Esophagus squamous epithelium (tissue), 4 donors: Measurements from ENCODE around the gene PCSK6.

ENCODE experiments used
- POLR2A ChIP-seq, 4 donors: fragments of 450-650 bp; IDR thresholded peaks; one replicate each; pipeline ENCODE4 v1.6.1; 2017; ENCODE audit warnings: antibody characterized with exemption in 4 of 4, mild to moderate bottlenecking in 4 of 4, moderate library complexity in 3 of 4
- TF ChIP-seq, protein P1 (sequence below), 6 experiments: fragments of 450-650 bp in 4 of 6; fragments of 200-600 bp in 2 of 6; sonication (generic) in 2 of 6; IDR thresholded peaks; one replicate each; pipeline ENCODE4 v1.5.1; 2016 to 2019; ENCODE audit warnings: antibody characterized with exemption in 6 of 6, mild to moderate bottlenecking in 4 of 6, moderate library complexity in 4 of 6

DNA sequence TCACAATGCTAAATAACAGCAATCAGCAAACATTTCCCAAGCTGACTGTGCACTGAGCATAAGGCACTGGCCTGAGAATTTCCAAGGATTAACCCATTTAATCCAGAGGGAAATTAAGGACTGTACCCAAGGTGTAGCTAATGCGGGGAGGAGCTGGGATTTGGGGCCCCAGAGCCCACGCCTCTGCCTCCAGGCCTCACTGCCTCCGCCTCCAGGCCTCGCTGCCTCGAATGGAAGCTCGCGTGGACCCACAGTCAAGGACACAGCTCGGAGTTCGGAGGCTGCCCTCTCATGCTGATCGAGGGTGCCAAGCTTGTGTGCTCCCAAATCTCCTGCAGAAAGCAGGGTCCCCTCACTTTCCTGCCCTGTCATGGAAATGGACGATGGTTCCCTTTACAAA lies 118.0 kb downstream of the PCSK6 start:
- TF ChIP-seq, protein P1, sequence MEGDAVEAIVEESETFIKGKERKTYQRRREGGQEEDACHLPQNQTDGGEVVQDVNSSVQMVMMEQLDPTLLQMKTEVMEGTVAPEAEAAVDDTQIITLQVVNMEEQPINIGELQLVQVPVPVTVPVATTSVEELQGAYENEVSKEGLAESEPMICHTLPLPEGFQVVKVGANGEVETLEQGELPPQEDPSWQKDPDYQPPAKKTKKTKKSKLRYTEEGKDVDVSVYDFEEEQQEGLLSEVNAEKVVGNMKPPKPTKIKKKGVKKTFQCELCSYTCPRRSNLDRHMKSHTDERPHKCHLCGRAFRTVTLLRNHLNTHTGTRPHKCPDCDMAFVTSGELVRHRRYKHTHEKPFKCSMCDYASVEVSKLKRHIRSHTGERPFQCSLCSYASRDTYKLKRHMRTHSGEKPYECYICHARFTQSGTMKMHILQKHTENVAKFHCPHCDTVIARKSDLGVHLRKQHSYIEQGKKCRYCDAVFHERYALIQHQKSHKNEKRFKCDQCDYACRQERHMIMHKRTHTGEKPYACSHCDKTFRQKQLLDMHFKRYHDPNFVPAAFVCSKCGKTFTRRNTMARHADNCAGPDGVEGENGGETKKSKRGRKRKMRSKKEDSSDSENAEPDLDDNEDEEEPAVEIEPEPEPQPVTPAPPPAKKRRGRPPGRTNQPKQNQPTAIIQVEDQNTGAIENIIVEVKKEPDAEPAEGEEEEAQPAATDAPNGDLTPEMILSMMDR (IDR thresholded peaks at IDR 0.05), result no peak
- TF ChIP-seq POLR2A (IDR thresholded peaks at IDR 0.05), result no peak
